A549 treated with DMSO at 1 μM for 4 hours (cell line): ENCODE results near the gene STX1B. TPM values are rescaled to one million over a fixed set of nuclear protein-coding genes. Genes with fewer than 3 reads are reported as not detected.

Experiments used
- total RNA-seq: library from RNA; stranded (reverse); fragments of 200-300 nt; extraction: Qiagen RNA extraction; gene quantifications from 5 replicates; pipeline ENCODE4 v1.2.3, GENCODE V29; 2022; ENCODE audit warnings: low read depth

The STX1B gene
- total RNA-seq, result 1.6 to 2.1 TPM (median 1.8 TPM) in 5 replicates

DNA sequence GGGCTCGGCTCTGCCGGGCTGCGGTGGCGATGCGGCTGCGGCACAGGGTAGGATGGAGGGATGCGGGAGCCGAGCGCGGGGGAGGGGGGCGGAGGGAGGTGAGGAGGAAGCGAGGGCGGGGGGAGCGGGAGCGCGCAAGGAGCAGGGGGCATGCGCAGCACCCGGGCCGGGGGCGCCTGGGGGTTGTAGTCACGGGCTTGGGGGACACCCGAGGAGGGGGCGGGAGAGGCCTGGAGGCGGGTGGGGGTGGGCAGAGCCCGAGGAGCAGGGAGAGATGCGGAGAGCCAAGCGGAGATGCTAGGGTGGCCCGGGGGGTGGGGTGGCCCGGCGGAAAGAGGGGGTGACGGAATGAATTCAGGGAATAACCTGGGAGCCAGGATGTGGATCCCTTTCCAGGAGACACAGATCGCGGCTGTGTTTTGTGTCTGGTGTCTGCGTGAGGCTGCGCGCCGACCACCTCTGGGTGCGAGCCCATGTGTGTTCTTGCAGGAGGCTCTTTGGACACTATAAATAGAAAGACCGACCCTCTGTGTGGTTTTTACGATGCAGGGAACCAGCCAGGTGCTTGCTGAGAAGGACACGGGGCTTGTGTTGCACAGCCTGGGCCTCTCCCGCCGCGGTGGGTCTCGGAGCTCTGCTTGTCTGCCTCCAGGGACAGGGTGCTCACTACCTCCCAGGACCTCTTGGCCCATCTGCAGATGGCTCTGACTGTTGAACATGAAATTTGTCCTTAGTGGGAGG is at the start of gene STX1B:
Gene STX1B (minus strand): TSS at position 54 of the 741 bp plus-strand sequence. CDS start 242 bp downstream, outside the sequence.

GRCh38 chr16:31032736-31033708 is 22.6 kb upstream of the STX1B start, which contains the start of gene STX4:
TSS of gene STX4 (plus strand) at chr16:31033558. CDS start at chr16:31033806, 248 bp downstream.

GRCh38 chr16:30984669-30985400 is 25.6 kb downstream of the STX1B start, which contains the start of gene HSD3B7:
TSS of gene HSD3B7 (plus strand) at chr16:30985207. CDS start at chr16:30985659, 452 bp downstream.

GRCh38 chr16:30957456-30958174 is 52.8 kb downstream of the STX1B start, which contains the start of gene SETD1A:
TSS of gene SETD1A (plus strand) at chr16:30957754. CDS start at chr16:30958732, 978 bp downstream.

DNA sequence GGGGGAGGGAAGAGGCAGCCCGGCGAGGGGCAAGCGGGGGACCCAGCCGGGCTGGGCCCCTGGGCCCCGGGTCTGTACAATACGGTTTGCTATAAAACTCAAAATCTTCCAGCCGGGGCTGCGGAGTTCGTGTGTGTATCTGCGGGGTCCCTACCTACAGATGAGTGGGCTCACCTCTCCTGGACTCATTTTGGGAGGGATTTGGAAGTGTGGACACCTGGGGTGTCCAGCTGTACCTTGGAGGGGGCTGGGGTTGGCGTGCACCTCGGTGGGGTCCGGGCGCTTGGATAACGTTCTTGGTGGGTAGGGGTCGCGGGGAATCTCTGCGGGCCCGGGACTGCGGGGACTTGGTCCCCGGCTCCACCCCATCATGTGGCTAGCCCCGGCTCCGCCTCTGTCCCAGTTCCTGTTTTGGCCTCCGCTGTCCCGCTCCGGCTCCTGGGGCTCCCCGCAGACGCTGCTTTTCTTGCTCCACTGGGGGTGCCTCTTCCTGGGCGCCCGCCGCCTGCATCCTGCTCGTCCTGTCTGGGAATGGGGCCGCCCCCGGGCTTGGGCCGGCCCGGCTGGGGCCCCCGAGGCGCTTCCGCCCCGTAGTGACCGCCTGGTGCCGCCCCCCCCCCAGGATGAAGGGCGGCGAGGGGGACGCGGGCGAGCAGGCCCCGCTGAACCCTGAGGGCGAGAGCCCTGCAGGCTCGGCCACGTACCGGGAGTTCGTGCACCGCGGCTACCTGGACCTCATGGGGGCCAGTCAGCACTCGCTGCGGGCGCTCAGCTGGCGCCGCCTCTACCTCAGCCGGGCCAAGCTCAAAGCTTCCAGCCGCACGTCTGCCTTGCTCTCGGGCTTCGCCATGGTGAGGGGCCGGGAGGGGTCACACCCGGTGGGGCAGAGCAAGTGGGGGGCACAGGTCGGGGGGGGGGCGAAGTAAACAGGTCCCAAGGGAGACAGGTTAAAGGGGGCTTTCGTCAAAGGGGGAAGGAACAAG is 61.5 kb downstream of the STX1B start, which contains the start of gene ORAI3:
Gene ORAI3 (plus strand): TSS at position 402 of the 983 bp plus-strand sequence. CDS start 222 bp downstream, at position 624.

Other genes with a start within 250 kb of the STX1B start
- 6.9 to 9.1 TPM (median 8.2 TPM) in 5 replicates for gene CFAP119, start 248.6 kb downstream of the STX1B start, total RNA-seq
- gene RNF40, start 248.3 kb downstream of the STX1B start, total RNA-seq, result 63.7 to 91.5 TPM (median 86.1 TPM) in 5 replicates
- 15.6 to 23.9 TPM (median 17.6 TPM) in 5 replicates for gene ZNF629, start 223.4 kb downstream of the STX1B start, total RNA-seq
- 24.4 to 38.8 TPM (median 34.4 TPM) in 5 replicates for gene BCL7C, start 116.6 kb downstream of the STX1B start, total RNA-seq
- gene CTF1, start 114.0 kb downstream of the STX1B start, total RNA-seq, result 0.12 to 0.26 TPM (median 0.21 TPM) in 4 of 5 replicates, not detected in the other
- 12.1 to 25.6 TPM (median 20.3 TPM) in 5 replicates for gene FBXL19, start 87.1 kb downstream of the STX1B start, total RNA-seq
- gene ORAI3, start 61.6 kb downstream of the STX1B start, total RNA-seq, result 12.5 to 15.3 TPM (median 13.2 TPM) in 5 replicates
- gene SETD1A, start 52.9 kb downstream of the STX1B start, total RNA-seq, result 19.1 to 23.3 TPM (median 20.8 TPM) in 5 replicates
- 12.8 to 14.8 TPM (median 13.7 TPM) in 5 replicates for gene HSD3B7, start 25.4 kb downstream of the STX1B start, total RNA-seq
- 62.0 to 75.6 TPM (median 68.6 TPM) in 5 replicates for gene STX4, start 22.9 kb upstream of the STX1B start, total RNA-seq
- 12.1 to 21.7 TPM (median 16.0 TPM) in 5 replicates for gene ZNF668, start 63.6 kb upstream of the STX1B start, total RNA-seq
- gene ZNF646, start 63.8 kb upstream of the STX1B start, total RNA-seq, result 10.3 to 13.0 TPM (median 11.6 TPM) in 5 replicates
- gene PRSS53, start 78.3 kb upstream of the STX1B start, total RNA-seq, result 1.3 to 2.1 TPM (median 1.6 TPM) in 5 replicates
- 102 to 138 TPM (median 128 TPM) in 5 replicates for gene VKORC1, start 84.2 kb upstream of the STX1B start, total RNA-seq
- gene BCKDK, start 97.7 kb upstream of the STX1B start, total RNA-seq, result 37.7 to 50.5 TPM (median 42.3 TPM) in 5 replicates
- 33.6 to 39.8 TPM (median 37.9 TPM) in 5 replicates for gene KAT8, start 107.0 kb upstream of the STX1B start, total RNA-seq
- 0.18 to 0.35 TPM (median 0.26 TPM) in 5 replicates for gene PRSS8, start 125.1 kb upstream of the STX1B start, total RNA-seq
- 0.43 to 1.0 TPM (median 0.84 TPM) in 5 replicates for gene PRSS36, start 139.4 kb upstream of the STX1B start, total RNA-seq
- gene FUS, start 169.5 kb upstream of the STX1B start, total RNA-seq, result 492 to 613 TPM (median 516 TPM) in 5 replicates
- gene PYCARD, start 192.1 kb upstream of the STX1B start, total RNA-seq, result 26.1 to 45.4 TPM (median 38.3 TPM) in 5 replicates
- 0.02 TPM in 5 replicates for gene TRIM72, start 203.5 kb upstream of the STX1B start, total RNA-seq
- gene PYDC1, start 206.5 kb upstream of the STX1B start, total RNA-seq, result not detected in 5 replicates
- gene ITGAM, start 249.3 kb upstream of the STX1B start, total RNA-seq, result 1.1 to 2.6 TPM (median 1.9 TPM) in 5 replicates